ENCODE measurements around the gene TDRD7.

Gene TDRD7

DNA sequence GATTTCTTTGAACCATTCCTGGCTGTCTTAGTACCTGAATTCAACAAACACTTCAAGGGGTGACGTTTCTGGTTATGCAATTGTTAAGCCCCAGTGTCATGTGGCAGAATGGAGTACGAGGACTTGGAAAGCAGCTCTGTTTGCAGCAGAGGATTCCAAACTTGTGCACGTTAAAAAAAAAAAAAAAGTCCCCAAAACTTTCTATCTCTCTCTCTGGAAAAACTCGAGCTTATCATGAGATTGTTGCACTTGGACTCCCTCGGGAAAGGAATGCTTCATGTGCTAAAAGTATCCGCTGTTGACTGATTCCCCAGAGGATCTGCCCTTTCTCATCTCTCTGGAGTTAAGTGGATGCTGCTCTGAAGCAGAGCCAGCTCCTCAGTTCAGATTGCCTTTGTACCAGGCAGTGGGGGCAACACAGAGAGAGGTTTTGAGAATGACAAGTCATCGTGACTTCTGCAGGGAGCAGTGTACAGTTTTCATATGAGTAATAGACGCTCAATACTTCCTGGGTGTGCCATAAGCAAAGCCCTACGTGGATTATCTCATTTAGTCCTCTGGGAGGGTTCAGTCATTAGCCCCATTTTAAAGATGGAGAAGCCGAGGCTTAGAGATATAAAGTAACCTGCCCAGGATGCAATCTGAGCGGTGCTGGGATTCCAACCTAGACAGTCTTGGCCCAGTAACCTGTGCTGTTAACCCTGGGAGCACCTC lies 117.6 kb downstream of the TDRD7 start:
- no peak for DNase-seq

DNA sequence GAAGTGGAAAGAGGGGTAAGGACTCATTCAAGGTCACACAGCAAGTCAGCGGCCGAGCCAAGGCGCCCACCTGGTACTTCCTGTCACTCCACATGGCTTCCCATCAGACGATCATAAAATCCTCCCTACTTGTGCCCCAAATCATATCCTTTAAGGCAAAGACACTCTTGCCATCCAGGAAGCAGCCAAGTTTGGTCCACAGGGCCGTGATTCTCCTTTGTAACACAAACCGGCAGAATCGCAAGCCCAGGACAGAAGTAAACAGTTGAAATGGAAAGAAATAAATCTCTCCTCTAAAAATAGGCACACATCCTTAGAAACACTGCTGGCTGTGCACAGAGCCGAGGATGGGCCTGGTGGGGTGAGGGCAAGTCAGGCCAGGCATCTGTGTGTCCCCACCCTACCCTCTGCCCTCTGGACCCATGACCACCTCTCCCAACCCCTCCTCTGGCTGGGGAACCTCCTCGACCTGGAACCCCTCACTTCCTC lies 120.0 kb downstream of the TDRD7 start:
- DNase-seq = no peak

DNA sequence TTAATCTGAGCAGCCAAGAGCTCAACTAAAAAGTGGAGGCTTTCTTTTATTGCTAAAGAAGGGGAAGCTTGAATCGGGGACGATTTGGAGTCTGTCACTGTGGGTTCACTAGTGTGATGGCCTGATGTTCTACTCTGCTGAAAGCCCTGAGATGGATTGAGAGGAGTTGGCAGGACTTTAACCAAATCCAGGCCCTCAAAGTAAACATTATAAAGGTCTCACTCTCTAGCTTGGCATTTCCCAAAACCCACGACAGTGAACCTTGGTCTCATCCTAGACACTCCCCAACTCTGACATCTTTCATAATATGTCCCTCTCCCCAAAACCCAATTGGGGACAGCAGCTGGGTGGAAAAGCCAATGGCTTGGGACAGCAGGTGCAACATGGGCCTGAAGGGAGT lies 122.3 kb downstream of the TDRD7 start:
- DNase-seq = no peak

DNA sequence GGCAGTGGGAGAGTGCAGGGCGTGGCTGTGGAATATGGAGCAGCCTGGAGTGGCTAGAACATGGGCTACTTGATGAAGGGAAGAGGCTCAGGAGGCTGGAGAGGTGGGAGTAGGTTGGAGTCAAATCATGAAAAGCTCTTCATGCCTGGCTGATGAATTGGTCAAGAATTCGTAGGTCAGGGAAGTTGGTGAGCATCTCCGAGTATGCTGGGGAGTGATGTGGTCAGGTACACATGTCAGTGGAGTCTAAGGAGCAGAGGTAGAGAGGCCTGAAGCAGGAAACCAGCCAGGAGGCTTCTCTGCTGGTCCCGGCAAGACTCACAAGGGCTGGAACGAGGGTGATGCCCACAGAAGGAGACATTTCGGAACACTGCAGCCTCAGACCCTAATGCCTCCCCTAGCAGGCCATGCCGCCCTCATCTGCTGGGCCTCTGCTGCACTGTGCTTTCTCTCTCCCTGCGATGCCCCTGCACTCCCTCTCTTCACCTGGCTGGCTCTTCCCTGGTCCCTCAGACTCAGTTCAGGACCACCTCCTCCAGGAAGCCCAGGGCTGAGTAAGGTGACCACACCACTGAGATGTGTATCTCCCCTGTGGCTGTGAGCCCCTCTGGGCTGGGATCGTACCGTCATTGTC lies 123.2 kb downstream of the TDRD7 start:
- DNase-seq = no peak

DNA sequence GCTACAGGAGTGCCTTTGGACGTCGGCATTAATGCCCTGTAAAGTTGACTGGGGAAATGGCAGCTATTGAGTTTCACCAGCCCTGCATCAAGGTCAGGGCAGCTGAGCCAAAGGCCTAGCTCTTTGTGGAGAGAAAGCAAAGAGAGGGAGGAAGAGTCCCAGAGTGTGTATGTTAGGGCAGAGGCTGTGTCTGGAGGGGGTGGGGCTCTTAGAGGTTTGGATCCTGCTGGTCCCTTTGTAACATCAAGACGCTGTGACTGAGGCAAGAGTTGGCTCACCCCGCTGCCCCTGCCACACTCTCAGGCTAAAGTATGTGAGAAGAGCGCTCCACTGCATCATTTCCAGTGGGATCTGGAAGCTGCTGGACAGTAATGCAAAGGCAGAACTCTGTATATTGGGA lies 123.9 kb downstream of the TDRD7 start:
- DNase-seq = no peak

DNA sequence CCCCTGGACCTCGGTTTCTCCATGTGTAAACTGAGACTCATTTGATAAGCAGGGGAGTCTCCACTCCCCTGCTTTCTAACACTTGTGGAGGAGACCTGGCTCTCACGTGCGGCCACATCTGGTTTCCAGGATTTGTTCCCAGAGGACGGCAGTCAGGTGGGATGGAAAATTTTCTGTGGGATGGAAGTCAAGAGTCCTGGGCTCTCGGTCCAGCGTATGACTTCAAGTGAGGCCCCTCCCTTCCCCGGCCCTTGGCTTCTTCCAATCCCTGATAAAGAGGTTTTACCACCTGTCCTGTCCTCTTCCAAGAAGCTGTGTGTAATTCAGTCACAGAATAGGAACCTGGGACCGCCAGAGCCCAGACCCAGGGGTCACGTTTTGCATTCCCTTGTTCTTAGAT lies 124.6 kb downstream of the TDRD7 start:
- no peak for DNase-seq

DNA sequence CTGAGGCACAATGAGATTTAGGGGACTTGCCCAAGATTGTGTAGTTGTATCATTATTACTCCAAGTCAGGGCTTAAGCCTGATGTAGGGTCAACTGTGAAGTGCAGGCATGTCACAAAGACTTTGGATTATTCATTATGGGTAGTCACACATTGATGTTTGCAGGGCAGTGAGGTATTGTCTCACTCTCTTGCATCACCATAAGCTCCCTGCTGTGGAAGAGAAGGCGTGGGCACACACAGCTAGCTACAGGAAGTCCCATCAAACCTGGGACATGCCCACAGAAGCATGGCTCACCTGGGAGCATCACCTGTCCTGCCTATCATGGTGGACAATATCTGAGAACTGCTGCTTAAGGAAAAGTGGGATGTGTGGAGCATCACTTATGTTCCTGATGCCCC lies 131.7 kb downstream of the TDRD7 start:
- DNase-seq = no peak

DNA sequence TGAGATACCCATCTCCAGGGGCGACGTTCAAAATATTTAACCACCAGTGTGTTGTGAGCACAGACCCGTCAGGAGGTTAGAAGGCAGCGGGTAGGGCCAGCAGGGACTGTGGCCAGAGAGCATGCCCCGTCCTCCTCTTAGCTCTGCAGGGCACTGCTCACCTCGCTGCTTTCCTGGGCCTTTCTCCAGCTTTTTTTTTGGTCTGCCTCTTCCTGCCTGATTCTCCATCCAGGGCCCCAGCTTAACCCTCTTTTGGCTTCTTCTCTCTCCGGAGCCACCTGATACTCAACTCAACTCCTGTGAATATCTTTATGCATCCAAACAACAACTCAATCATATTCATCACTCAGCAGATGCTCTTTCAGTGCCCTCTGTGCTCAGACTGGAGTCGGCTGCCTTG lies 133.6 kb downstream of the TDRD7 start:
- DNase-seq = no peak
